HCT116 (cell line): ENCODE data around the gene ASS1. TPM values are rescaled to one million over a fixed set of nuclear protein-coding genes. Genes with fewer than 3 reads are reported as not detected.

Experiments used
- ATAC-seq: fragments of 200-7000 bp; cut with Tn5 transposase; 2 replicates; pipeline ENCODE4 v1.9.1; 2020; ENCODE audit warnings: mild to moderate bottlenecking, moderate library complexity
- BruUV-seq: library from RNA; stranded (reverse); fragments of 400-500 nt; replicated peaks from 2 replicates; lab custom pipeline; 2021; lab: Mats Ljungman, UMichigan
- CTCF ChIA-PET: fragments of 300-600 bp; sonication (Branson Sonifier 250); formaldehyde crosslinking; loops from one replicate; lab custom pipeline; 2021; ENCODE audit warnings: antibody characterized with exemption; lab: Charles Lee
- POLR2A ChIA-PET: fragments of 300-600, 350-600 bp; sonication (Branson Sonifier 250); formaldehyde crosslinking; loops from one replicate; lab custom pipeline; 2021; ENCODE audit warnings: antibody characterized with exemption; lab: Charles Lee
- RAD21 ChIA-PET, 2 experiments: fragments of 300-600 bp; sonication (Branson Sonifier 250); formaldehyde crosslinking; loops; one replicate each; lab custom pipeline; 2023; ENCODE audit warnings: low total read pairs in 2 of 2; ENCODE audit not compliant: uncharacterized antibody in 2 of 2, unreplicated experiment in 2 of 2, low non-redundant PET in 1 of 2; lab: Charles Lee
- DNase-seq: peaks from one replicate; pipeline ENCODE4 v3.0.0-alpha.2; 2010; ENCODE audit warnings: low read depth, low spot score
- H2AFZ ChIP-seq: fragments of 200-600 bp; shearing (Covaris generic), sonication (generic); 2 replicates; pipeline ENCODE4 v1.6.1; 2017; ENCODE audit warnings: low read depth, mixed run types, mixed read lengths, antibody characterized with exemption, low read length; ENCODE audit not compliant: poor library complexity, severe bottlenecking
- H3K27ac ChIP-seq: 2 replicates; pipeline ENCODE4 v1.5.1; 2012; ENCODE audit warnings: low read depth, low read length
- H3K27me3 ChIP-seq: fragments of 200-600 bp; sonication (generic); 2 replicates; pipeline ENCODE4 v1.6.1; 2016; ENCODE audit warnings: mixed run types, low read length, mixed read lengths; ENCODE audit not compliant: insufficient read depth
- H3K36me3 ChIP-seq, 2 experiments: fragments of 200-500 bp in 1 of 2; fragments of 200-600 bp in 1 of 2; sonication (Bioruptor generic) in 1 of 2; sonication (generic) in 1 of 2; 2 replicates each; pipeline versions ENCODE4 v1.5.1 to v1.6.1; 2014 to 2016; ENCODE audit warnings: low read length in 2 of 2, inconsistent platforms in 1 of 2, mixed read lengths in 1 of 2, mixed run types in 1 of 2; ENCODE audit not compliant: insufficient read depth in 2 of 2, control insufficient read depth in 1 of 2
- H3K4me1 ChIP-seq, 2 experiments: fragments of 200-600 bp in 1 of 2; sonication (generic) in 1 of 2; 2 replicates each; pipeline versions ENCODE4 v1.5.1 to v1.6.1; 2012 to 2017; ENCODE audit warnings: low read length in 2 of 2, inconsistent platforms in 1 of 2, mild to moderate bottlenecking in 1 of 2, mixed read lengths in 1 of 2, mixed run types in 1 of 2, moderate library complexity in 1 of 2; ENCODE audit not compliant: insufficient read depth in 2 of 2, control insufficient read depth in 1 of 2
- H3K4me2 ChIP-seq: fragments of 200-600 bp; sonication (generic); 2 replicates; pipeline ENCODE4 v1.6.1; 2017; ENCODE audit warnings: mixed run types, low read length, mixed read lengths
- H3K4me3 ChIP-seq, 2 experiments: fragments of 200-600 bp in 1 of 2; sonication (generic) in 1 of 2; replicated peaks in 1 of 2; 2 replicates each; pipeline ENCODE4 v1.5.1; 2011 to 2016; ENCODE audit warnings: low read length in 2 of 2, control low read depth in 1 of 2, low read depth in 1 of 2, mild to moderate bottlenecking in 1 of 2, mixed read lengths in 1 of 2, mixed run types in 1 of 2
- H3K79me2 ChIP-seq: fragments of 200-600 bp; sonication (generic); 2 replicates; pipeline ENCODE4 v1.6.1; 2017; ENCODE audit warnings: mild to moderate bottlenecking, mixed run types, low read length, moderate library complexity, mixed read lengths; ENCODE audit not compliant: insufficient read depth
- H3K9ac ChIP-seq: fragments of 200-600 bp; sonication (generic); 2 replicates; pipeline ENCODE4 v1.6.1; 2016; ENCODE audit warnings: low read length, mixed read lengths
- H3K9me2 ChIP-seq: fragments of 200-600 bp; sonication (generic), shearing (Covaris generic); 2 replicates; pipeline ENCODE4 v1.6.1; 2017; ENCODE audit warnings: mixed run types, mild to moderate bottlenecking, moderate library complexity; ENCODE audit not compliant: insufficient read depth
- H3K9me3 ChIP-seq, 2 experiments: fragments of 200-500 bp in 1 of 2; fragments of 200-600 bp in 1 of 2; sonication (Bioruptor generic) in 1 of 2; sonication (generic) in 1 of 2; 2 replicates each; pipeline ENCODE4 v1.6.1; 2014 to 2017; ENCODE audit warnings: low read length in 2 of 2, mixed read lengths in 2 of 2, inconsistent platforms in 1 of 2, low read depth in 1 of 2, mild to moderate bottlenecking in 1 of 2, mixed run types in 1 of 2, moderate library complexity in 1 of 2; ENCODE audit not compliant: control insufficient read depth in 1 of 2, insufficient read depth in 1 of 2
- H4K20me1 ChIP-seq: fragments of 200-600 bp; sonication (generic), shearing (Covaris generic); 2 replicates; pipeline ENCODE4 v1.6.1; 2017; ENCODE audit warnings: mixed run types, mild to moderate bottlenecking, moderate library complexity; ENCODE audit not compliant: insufficient read depth
- CEBPB ChIP-seq: IDR thresholded peaks from 2 replicates; pipeline ENCODE4 v1.6.1; 2012; ENCODE audit warnings: low read depth
- EGR1 ChIP-seq: IDR thresholded peaks from 2 replicates; pipeline ENCODE4 v1.6.1; 2012; ENCODE audit warnings: low read depth
- EZH2 ChIP-seq: fragments of 200-600 bp; sonication (generic); IDR thresholded peaks from 2 replicates; pipeline ENCODE4 v1.6.1; 2017; ENCODE audit warnings: antibody characterized with exemption, mixed run types
- SIN3A ChIP-seq: IDR thresholded peaks from 2 replicates; pipeline ENCODE4 v1.6.1; 2012; ENCODE audit warnings: low read depth
- SP1 ChIP-seq: IDR thresholded peaks from 2 replicates; pipeline ENCODE4 v1.6.1; 2012; ENCODE audit warnings: low read depth
- TCF7L2 ChIP-seq: IDR thresholded peaks from 2 replicates; pipeline ENCODE4 v1.7.0; 2011; ENCODE audit warnings: borderline replicate concordance, inconsistent platforms; ENCODE audit not compliant: insufficient read depth, insufficient read length; ENCODE audit errors: extremely low read depth
- YY1 ChIP-seq: IDR thresholded peaks from 2 replicates; pipeline ENCODE4 v1.6.1; 2011; ENCODE audit warnings: low read length, low read depth, moderate library complexity, mild to moderate bottlenecking; ENCODE audit not compliant: insufficient replicate concordance; ENCODE audit errors: extremely low read depth
- ZNF274 ChIP-seq: fragments of 200-500 bp; sonication (Bioruptor generic); IDR thresholded peaks from 2 replicates; pipeline ENCODE4 v1.6.1; 2014; ENCODE audit warnings: mild to moderate bottlenecking, low read depth, low read length, inconsistent platforms
- intact Hi-C: fragments of 100-400 bp; cut with micrococcal nuclease; formaldehyde crosslinking; loops from 2 replicates; pipeline ENCODE4 v1.10.0; 2022
- total RNA-seq: library from RNA; stranded (reverse); gene quantifications from one replicate; pipeline ENCODE4 v1.2.1, GENCODE V29; 2021; ENCODE audit not compliant: unreplicated experiment
- TF ChIP-seq, protein P1 (sequence below): IDR thresholded peaks from 2 replicates; pipeline ENCODE4 v1.6.1; 2012

Gene ASS1
- total RNA-seq, 1 experiment from 2014 or later, result 92.6 TPM

- TF ChIP-seq SP1 (no peak), CEBPB (no peak), EGR1 (no peak), TCF7L2 (peak; percentile 12)
- TF ChIP-seq, protein P1, sequence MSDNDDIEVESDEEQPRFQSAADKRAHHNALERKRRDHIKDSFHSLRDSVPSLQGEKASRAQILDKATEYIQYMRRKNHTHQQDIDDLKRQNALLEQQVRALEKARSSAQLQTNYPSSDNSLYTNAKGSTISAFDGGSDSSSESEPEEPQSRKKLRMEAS, result no peak
- DNase-seq, result no peak
- Histone ChIP-seq H3K4me3 (peak overlapping the region; percentile 68 to 78), H3K9me2 (no peaks in the 10 kb centered on the region), H3K9me3 (no peaks in the 10 kb centered on the region), H3K4me1 (peaks cover 23 to 27% of the 10 kb centered on the region in 2 experiments), H3K27ac (peak overlapping the region; percentile 51), H3K27me3 (no peaks in the 10 kb centered on the region), H4K20me1 (no peaks in the 10 kb centered on the region), H3K79me2 (no peaks in the 10 kb centered on the region), H3K36me3 (no peaks in the 10 kb centered on the region), H3K4me2 (peak overlapping the region; percentile 99), H2AFZ (peak overlapping the region; percentile 61), H3K9ac (peak overlapping the region; percentile 76)
- intact Hi-C loops, result no loop called here
- ChIA-PET RAD21 (interaction anchor here in 1 of 2 experiments (0.6 kb wide), 1 partner anchor 17 kb away, joined by 4 read pairs; no protein-coding TSS in a partner anchor), CTCF (no interaction called here), POLR2A (no interaction called here)
- TSS peak; percentile 45 for BruUV-seq
- peak; percentile 45 for ATAC-seq
These were observed 665 bp downstream of the ASS1 start for GRCh38 chr9:130445268-130445983.

DNA sequence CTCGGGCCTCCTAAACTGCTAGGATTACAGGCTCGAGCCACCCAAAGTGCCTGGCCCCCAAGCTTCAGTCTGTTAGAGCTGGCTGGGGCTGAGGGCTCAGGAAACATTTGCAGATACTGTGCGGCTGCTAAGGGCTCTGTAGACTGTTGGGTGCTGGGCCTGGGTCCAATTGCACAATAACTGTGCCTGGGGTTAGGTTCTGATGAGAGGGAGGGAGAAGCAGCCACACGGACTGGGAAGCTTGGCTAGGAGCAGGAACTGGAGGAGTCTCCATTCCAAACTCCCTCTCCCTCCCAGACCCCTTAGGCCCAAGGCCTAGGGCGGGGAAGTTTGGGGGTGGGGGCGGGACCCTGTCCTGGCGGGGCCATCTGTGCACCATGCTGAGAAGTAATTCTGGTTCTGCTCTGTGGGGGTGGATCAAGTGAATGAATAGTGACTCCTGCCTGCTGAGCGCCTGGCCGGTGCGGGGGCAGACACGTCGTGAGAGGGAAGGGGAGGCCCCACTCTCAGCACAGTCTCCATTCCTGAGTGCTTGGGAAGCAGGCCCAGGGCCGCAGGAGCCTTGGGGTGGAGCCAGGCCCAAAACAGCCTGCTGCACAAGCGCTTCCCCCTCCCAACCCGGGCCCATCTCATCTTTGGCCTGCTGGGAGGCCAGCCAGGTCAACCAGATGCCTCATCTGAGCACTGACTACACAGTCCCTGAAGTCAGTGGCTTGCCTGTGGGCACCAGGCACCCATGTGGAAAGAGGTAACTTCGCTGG, 1.5 kb downstream of the ASS1 start:
- DNase-seq, result no peak
- Histone ChIP-seq H3K27me3 (no peaks in the 10 kb centered on the region), H3K9ac (peak overlapping the region; percentile 76), H3K27ac (peak overlapping the region; percentile 51), H3K79me2 (no peaks in the 10 kb centered on the region), H2AFZ (no peak overlapping the region), H3K36me3 (no peaks in the 10 kb centered on the region), H4K20me1 (no peaks in the 10 kb centered on the region), H3K4me3 (peak overlapping the region; percentile 68 to 78), H3K4me2 (peak overlapping the region; percentile 99), H3K9me3 (no peaks in the 10 kb centered on the region), H3K9me2 (no peaks in the 10 kb centered on the region), H3K4me1 (peaks cover 28 to 36% of the 10 kb centered on the region in 2 experiments)
- BruUV-seq, result no TSS peak
- POLR2A ChIA-PET, result interaction anchor here (1.5 kb wide), 1 partner anchor 247 kb away, joined by 4 read pairs; the partner anchor contains the start of gene EXOSC2
- intact Hi-C loops, result no loop called here
- CTCF ChIA-PET, result no interaction called here
- RAD21 ChIA-PET, result interaction anchor here in 1 of 2 experiments (0.6 kb wide), 1 partner anchor 17 kb away, joined by 4 read pairs; no protein-coding TSS in a partner anchor
- no peak for ATAC-seq
- TF ChIP-seq, protein P1, result no peak
- TF ChIP-seq SP1, result no peak
- no peak for TF ChIP-seq CEBPB
- TF ChIP-seq EGR1, result no peak
- TF ChIP-seq YY1, result no peak
- TF ChIP-seq SIN3A, result no peak
- TF ChIP-seq ZNF274, result no peak
- no peak for TF ChIP-seq EZH2
